DMS 273 treated with DMSO at 0.1 percent for 48 hours (cell line): ENCODE data around the gene FZD2.
"Not testable (repeated sequence)": the region's sequence is repeated elsewhere in the genome, so short reads cannot be mapped to it uniquely, and the experiment has no call there.

ENCODE experiments used
- DNase-seq: peaks from one replicate; lab custom pipeline; 2025; lab: John Stamatoyannopoulos, UW

FZD2 gene

GRCh38 chr17:44575403-44575802 is 18.1 kb downstream of the FZD2 start:
- DNase-seq, result no peak

- no peak for DNase-seq
Observed at GRCh38 chr17:44578947-44579346, 21.7 kb downstream of the FZD2 start.

- no peak for DNase-seq
Observed at GRCh38 chr17:44581868-44582267, 24.6 kb downstream of the FZD2 start.

- no peak for DNase-seq
Observed at GRCh38 chr17:44584443-44584842, 27.2 kb downstream of the FZD2 start.

- DNase-seq, result no peak
Observed at GRCh38 chr17:44585315-44585714, 28.0 kb downstream of the FZD2 start.

GRCh38 chr17:44587339-44587738 is 30.1 kb downstream of the FZD2 start:
- DNase-seq, result no peak

- DNase-seq, result no peak
Observed at GRCh38 chr17:44589316-44590071, 32.2 kb downstream of the FZD2 start.

GRCh38 chr17:44590072-44590462 is 32.8 kb downstream of the FZD2 start:
- DNase-seq, result not testable (repeated sequence)

- DNase-seq, result not testable (repeated sequence)
Observed at GRCh38 chr17:44590762-44591161, 33.5 kb downstream of the FZD2 start.

- no peak for DNase-seq
Observed at GRCh38 chr17:44591206-44591605, 33.9 kb downstream of the FZD2 start.

- DNase-seq, result no peak
Observed at GRCh38 chr17:44593156-44593555, 35.9 kb downstream of the FZD2 start.

GRCh38 chr17:44595216-44595775 is 38.0 kb downstream of the FZD2 start:
- DNase-seq, result no peak

GRCh38 chr17:44598329-44598728 is 41.0 kb downstream of the FZD2 start:
- DNase-seq, result no peak

- no peak for DNase-seq
Observed at GRCh38 chr17:44598932-44599297, 41.6 kb downstream of the FZD2 start.

- no peak for DNase-seq
Observed at GRCh38 chr17:44599298-44600175, 42.3 kb downstream of the FZD2 start.

GRCh38 chr17:44601539-44601938 is 44.3 kb downstream of the FZD2 start:
- DNase-seq, result no peak

GRCh38 chr17:44601973-44602372 is 44.7 kb downstream of the FZD2 start:
- DNase-seq, result no peak

- no peak for DNase-seq
Observed at GRCh38 chr17:44602390-44602789, 45.1 kb downstream of the FZD2 start.

GRCh38 chr17:44602970-44603369 is 45.7 kb downstream of the FZD2 start:
- no peak for DNase-seq

- no peak for DNase-seq
Observed at GRCh38 chr17:44604116-44604761, 47.0 kb downstream of the FZD2 start.

GRCh38 chr17:44604768-44605485 is 47.6 kb downstream of the FZD2 start:
- DNase-seq, result no peak

- DNase-seq, result no peak
Observed at GRCh38 chr17:44606658-44607057, 49.4 kb downstream of the FZD2 start.
